ENCODE results near the gene MOK.

MOK gene

DNA sequence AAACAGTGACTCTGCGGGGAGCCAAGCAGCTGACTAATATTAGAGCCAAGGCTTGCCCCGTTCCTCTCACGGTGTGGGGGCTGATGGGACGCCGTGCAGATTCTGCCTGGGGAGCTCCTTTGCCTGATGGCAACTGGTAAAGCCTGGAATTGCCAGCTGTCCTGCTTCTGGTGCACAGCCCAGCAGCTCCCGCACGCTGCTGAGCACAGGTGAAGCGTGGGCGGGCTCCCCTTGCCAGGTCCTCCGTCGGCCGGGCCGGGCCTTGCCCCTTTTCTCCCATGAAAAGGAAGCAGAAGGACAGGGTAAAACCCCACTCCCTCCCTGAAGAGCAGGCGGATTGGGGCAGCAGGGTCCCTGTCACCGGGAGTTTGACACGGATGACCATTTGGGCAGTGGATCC lies 86.3 kb downstream of the MOK start:
- no peak for DNase-seq (ENCODE audit: low read depth)
- TF ChIP-seq, protein P1, sequence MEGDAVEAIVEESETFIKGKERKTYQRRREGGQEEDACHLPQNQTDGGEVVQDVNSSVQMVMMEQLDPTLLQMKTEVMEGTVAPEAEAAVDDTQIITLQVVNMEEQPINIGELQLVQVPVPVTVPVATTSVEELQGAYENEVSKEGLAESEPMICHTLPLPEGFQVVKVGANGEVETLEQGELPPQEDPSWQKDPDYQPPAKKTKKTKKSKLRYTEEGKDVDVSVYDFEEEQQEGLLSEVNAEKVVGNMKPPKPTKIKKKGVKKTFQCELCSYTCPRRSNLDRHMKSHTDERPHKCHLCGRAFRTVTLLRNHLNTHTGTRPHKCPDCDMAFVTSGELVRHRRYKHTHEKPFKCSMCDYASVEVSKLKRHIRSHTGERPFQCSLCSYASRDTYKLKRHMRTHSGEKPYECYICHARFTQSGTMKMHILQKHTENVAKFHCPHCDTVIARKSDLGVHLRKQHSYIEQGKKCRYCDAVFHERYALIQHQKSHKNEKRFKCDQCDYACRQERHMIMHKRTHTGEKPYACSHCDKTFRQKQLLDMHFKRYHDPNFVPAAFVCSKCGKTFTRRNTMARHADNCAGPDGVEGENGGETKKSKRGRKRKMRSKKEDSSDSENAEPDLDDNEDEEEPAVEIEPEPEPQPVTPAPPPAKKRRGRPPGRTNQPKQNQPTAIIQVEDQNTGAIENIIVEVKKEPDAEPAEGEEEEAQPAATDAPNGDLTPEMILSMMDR (IDR thresholded peaks at IDR 0.05; ENCODE audit: low read length, missing control alignments): no peak
- H3K4me3 ChIP-seq (replicated peaks; ENCODE audit: low read depth, low read length): no peak overlapping the region

DNA sequence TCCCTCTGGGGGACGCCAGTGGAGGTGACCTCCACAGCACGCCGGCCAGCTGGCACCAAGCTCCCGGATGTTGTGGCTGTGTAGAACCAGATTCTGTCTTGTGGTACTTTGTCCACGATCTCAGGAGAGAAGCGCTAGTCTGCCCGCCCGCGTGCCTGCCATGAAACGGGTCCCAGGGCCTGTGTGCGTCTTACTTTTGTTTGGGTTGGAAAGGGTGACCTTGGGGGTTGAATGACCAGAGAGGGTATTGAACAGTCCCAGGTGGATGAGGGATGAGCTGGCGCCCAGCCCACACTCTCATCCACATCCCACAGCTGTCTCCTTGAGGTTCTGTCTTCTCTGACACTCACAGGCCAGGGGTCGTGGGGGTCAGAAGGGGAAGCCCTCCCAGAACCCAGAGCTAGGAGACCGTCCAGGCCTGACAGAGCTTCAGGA lies 87.0 kb downstream of the MOK start:
- DNase-seq (ENCODE audit: low read depth): no peak
- TF ChIP-seq, protein P1 (IDR thresholded peaks at IDR 0.05; ENCODE audit: low read length, missing control alignments): no peak
- H3K4me3 ChIP-seq (replicated peaks; ENCODE audit: low read depth, low read length): no peak overlapping the region

DNA sequence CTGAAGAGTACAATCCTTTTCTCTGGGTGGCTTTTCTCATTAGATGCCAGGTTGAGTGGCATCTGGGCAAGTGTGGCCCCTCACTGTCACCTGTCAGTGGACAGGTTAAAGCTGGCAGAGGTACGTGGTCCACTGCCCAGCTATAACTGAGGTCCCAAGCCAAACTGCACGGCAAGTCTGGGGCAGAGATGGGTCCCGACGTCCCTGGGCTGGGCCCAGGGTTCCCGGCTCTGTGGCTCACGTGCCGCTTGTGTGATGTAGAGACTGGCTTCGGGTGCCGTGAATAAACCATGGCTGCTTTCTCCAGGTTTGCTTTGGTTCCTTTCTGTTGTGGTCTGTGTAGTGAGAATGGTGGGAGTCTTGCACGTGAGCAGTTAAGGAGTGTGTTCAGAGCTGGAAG lies 87.6 kb downstream of the MOK start:
- DNase-seq (ENCODE audit: low read depth): no peak
- TF ChIP-seq, protein P1 (IDR thresholded peaks at IDR 0.05; ENCODE audit: low read length, missing control alignments): no peak
- H3K4me3 ChIP-seq (replicated peaks; ENCODE audit: low read depth, low read length): no peak overlapping the region

DNA sequence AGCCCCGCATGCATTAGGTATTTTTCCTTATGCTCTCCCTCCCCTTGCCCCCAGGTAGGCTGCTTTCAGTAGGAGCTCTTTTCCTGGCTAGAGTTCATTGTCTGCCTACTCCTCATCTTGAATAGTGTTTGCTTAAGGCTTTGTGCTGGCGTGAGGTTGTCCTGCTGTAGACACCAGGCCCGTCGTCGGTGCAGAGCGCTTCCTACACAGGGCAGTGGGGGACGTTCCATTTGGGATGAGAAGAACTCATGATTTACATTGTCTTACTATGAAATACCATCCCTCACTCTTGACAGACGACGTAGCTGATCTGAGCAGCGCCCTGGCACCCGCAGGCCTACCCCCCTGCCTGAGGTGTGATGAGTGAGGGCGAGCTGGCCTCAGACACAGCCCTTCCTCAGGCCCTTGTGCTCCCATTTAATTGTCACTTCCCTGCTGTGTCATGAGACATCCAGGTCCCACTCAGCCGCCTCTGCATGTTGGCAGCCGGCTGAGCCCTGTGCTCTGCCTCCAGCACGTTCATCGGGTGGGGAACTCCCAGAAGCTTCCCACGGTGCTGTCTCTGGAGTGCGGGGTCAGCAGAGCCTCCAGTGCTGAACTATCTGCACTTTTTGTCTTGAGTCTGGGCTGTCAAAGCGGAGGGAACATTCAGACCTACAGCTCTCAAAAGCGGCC lies 89.3 kb downstream of the MOK start:
- TF ChIP-seq, protein P1 (IDR thresholded peaks at IDR 0.05; ENCODE audit: low read length, missing control alignments): no peak
- H3K4me3 ChIP-seq (replicated peaks; ENCODE audit: low read depth, low read length): no peak overlapping the region
- DNase-seq (ENCODE audit: low read depth): no peak

DNA sequence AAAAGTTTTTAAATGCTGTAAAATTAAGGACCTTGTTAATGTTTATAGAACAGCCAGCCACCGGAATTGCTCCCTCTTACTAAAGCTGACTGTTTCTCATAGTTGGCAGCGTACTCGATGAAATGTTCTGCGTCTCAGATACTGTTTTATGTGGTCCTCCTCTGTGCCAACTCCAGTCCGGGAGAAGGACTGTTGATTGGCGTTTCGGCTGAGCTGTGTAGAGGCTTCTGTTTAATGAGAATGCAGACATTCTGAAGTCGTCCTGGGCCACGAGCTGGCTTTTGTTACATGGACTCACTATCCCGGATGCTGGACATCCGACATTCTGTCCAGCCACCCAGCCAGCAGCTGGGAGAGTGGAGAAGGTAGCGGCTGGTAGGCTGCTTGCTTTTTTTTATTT lies 89.9 kb downstream of the MOK start:
- H3K4me3 ChIP-seq (replicated peaks; ENCODE audit: low read depth, low read length): no peak overlapping the region
- TF ChIP-seq, protein P1 (IDR thresholded peaks at IDR 0.05; ENCODE audit: low read length, missing control alignments): no peak
- DNase-seq (ENCODE audit: low read depth): peak; percentile 79

DNA sequence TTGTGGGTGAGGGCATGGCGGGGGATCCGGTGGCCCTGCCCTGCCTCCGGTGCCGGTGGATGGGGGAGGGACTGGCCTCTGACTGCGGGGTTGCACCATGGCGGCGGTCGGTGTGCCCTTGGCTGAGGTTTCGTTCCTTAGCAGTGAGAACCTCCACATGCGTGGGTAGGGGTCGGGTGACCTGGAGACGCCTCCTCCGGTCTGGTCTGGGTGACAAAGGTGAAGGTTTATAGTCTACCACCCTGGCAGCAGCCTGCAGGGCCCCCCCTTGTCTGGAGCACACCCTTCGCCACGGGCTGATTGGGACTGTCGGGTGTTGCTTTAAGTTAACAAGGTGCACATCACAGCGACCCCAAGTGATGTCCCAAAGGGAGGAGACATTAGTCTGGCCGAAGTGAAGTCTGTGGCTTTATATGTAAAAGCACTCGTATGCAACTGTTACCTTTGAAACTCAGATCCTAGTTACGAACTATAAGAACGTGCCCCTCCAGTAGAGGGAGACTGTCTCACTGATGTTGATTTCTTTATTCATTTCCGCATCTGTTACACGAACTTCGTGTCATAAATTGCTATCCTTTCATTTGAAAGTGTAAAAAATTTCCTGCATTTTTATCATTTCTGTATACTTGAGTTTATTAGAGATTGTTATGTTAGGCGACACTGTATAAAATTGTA lies 90.8 kb downstream of the MOK start:
- no peak for DNase-seq (ENCODE audit: low read depth)
- TF ChIP-seq, protein P1 (IDR thresholded peaks at IDR 0.05; ENCODE audit: low read length, missing control alignments): peak; percentile 20

More for the DNA sequence above, 90.8 kb downstream of the MOK start:
- no peak overlapping the region for H3K4me3 ChIP-seq (replicated peaks; ENCODE audit: low read depth, low read length)

Measured in fibroblast of pulmonary artery (primary cell).